ENCODE results near the gene GALNS. TPM values are rescaled to one million over a fixed set of nuclear protein-coding genes. Genes with fewer than 3 reads are reported as not detected.

GALNS gene
- total and polyA plus RNA-seq, 2 experiments from 2014 or later = 9.7 to 18.8 TPM

DNA sequence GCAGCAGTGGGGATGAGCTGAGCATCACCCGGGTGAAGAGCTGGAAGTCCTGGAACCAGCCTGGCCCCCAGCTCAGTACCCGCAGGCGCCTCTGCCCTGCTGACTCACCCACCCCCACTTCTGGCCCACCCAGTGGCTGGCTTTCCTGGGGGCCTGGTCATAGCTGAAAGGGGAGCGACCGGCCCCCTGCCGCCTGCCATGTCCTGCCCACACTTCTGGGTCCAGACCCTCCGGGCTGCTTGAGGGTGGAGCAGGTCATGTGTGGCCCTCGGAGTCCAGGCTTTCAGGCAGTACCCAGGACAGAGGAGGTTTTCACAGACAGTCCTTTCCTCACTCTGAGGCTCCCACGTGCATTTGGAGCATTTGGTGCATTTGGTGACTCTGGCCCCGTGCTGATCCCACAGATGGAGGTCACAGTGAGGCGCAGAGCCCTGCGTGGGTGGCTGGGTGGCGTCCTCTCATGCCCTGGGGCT lies 64.6 kb downstream of the GALNS start:
- ATAC-seq = no peak; the same call in 2 of the 3 replicates
- no peaks in the 10 kb centered on the region for H3K9me3 Mint-ChIP-seq
- H3K4me2 ChIP-seq = no peak overlapping the region

More for the DNA sequence above, 64.6 kb downstream of the GALNS start:
- DNase-seq (ENCODE audit: low spot score) = no peak
- no peaks in the 10 kb centered on the region for H3K9me2 ChIP-seq (ENCODE audit: insufficient read depth)
- TF ChIP-seq EZH2phosphoT487 (IDR thresholded peaks at IDR 0.05; ENCODE audit: unreplicated experiment) (no peak), CTCF (conservative IDR thresholded peaks at IDR 0.05; ENCODE audit: low read depth in 2 of 2) (no peak), STAT1 (IDR thresholded peaks at IDR 0.05; ENCODE audit: unreplicated experiment) (no peak), EZH2 (IDR thresholded peaks at IDR 0.05; ENCODE audit: low read depth, unreplicated experiment) (no peak), NANOG (IDR thresholded peaks at IDR 0.05; ENCODE audit: borderline replicate concordance) (no peak), ZNF114 (CRISPR knock-in tag; IDR thresholded peaks at IDR 0.05) (no peak), ZNF331 (CRISPR knock-in tag; IDR thresholded peaks at IDR 0.05; ENCODE audit: low read depth) (no peak), JUNB (IDR thresholded peaks at IDR 0.05; ENCODE audit: unreplicated experiment) (no peak), ETS1 (IDR thresholded peaks at IDR 0.05) (no peak)
- TF ChIP-seq, protein P1, sequence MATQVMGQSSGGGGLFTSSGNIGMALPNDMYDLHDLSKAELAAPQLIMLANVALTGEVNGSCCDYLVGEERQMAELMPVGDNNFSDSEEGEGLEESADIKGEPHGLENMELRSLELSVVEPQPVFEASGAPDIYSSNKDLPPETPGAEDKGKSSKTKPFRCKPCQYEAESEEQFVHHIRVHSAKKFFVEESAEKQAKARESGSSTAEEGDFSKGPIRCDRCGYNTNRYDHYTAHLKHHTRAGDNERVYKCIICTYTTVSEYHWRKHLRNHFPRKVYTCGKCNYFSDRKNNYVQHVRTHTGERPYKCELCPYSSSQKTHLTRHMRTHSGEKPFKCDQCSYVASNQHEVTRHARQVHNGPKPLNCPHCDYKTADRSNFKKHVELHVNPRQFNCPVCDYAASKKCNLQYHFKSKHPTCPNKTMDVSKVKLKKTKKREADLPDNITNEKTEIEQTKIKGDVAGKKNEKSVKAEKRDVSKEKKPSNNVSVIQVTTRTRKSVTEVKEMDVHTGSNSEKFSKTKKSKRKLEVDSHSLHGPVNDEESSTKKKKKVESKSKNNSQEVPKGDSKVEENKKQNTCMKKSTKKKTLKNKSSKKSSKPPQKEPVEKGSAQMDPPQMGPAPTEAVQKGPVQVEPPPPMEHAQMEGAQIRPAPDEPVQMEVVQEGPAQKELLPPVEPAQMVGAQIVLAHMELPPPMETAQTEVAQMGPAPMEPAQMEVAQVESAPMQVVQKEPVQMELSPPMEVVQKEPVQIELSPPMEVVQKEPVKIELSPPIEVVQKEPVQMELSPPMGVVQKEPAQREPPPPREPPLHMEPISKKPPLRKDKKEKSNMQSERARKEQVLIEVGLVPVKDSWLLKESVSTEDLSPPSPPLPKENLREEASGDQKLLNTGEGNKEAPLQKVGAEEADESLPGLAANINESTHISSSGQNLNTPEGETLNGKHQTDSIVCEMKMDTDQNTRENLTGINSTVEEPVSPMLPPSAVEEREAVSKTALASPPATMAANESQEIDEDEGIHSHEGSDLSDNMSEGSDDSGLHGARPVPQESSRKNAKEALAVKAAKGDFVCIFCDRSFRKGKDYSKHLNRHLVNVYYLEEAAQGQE (IDR thresholded peaks at IDR 0.05; ENCODE audit: unreplicated experiment) = no peak
- TF ChIP-seq, protein P2, sequence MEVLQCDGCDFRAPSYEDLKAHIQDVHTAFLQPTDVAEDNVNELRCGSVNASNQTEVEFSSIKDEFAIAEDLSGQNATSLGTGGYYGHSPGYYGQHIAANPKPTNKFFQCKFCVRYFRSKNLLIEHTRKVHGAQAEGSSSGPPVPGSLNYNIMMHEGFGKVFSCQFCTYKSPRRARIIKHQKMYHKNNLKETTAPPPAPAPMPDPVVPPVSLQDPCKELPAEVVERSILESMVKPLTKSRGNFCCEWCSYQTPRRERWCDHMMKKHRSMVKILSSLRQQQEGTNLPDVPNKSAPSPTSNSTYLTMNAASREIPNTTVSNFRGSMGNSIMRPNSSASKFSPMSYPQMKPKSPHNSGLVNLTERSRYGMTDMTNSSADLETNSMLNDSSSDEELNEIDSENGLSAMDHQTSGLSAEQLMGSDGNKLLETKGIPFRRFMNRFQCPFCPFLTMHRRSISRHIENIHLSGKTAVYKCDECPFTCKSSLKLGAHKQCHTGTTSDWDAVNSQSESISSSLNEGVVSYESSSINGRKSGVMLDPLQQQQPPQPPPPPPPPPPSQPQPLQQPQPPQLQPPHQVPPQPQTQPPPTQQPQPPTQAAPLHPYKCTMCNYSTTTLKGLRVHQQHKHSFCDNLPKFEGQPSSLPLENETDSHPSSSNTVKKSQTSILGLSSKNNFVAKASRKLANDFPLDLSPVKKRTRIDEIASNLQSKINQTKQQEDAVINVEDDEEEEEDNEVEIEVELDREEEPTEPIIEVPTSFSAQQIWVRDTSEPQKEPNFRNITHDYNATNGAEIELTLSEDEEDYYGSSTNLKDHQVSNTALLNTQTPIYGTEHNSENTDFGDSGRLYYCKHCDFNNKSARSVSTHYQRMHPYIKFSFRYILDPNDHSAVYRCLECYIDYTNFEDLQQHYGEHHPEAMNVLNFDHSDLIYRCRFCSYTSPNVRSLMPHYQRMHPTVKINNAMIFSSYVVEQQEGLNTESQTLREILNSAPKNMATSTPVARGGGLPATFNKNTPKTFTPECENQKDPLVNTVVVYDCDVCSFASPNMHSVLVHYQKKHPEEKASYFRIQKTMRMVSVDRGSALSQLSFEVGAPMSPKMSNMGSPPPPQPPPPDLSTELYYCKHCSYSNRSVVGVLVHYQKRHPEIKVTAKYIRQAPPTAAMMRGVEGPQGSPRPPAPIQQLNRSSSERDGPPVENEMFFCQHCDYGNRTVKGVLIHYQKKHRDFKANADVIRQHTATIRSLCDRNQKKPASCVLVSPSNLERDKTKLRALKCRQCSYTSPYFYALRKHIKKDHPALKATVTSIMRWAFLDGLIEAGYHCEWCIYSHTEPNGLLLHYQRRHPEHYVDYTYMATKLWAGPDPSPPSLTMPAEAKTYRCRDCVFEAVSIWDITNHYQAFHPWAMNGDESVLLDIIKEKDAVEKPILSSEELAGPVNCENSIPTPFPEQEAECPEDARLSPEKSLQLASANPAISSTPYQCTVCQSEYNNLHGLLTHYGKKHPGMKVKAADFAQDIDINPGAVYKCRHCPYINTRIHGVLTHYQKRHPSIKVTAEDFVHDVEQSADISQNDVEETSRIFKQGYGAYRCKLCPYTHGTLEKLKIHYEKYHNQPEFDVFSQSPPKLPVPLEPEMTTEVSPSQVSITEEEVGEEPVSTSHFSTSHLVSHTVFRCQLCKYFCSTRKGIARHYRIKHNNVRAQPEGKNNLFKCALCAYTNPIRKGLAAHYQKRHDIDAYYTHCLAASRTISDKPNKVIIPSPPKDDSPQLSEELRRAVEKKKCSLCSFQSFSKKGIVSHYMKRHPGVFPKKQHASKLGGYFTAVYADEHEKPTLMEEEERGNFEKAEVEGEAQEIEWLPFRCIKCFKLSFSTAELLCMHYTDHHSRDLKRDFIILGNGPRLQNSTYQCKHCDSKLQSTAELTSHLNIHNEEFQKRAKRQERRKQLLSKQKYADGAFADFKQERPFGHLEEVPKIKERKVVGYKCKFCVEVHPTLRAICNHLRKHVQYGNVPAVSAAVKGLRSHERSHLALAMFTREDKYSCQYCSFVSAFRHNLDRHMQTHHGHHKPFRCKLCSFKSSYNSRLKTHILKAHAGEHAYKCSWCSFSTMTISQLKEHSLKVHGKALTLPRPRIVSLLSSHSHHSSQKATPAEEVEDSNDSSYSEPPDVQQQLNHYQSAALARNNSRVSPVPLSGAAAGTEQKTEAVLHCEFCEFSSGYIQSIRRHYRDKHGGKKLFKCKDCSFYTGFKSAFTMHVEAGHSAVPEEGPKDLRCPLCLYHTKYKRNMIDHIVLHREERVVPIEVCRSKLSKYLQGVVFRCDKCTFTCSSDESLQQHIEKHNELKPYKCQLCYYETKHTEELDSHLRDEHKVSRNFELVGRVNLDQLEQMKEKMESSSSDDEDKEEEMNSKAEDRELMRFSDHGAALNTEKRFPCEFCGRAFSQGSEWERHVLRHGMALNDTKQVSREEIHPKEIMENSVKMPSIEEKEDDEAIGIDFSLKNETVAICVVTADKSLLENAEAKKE (CRISPR knock-in tag; IDR thresholded peaks at IDR 0.05) = no peak
- no peak overlapping the region for H3K27ac ChIP-seq (ENCODE audit: low read depth)
- peaks cover 20% of the 10 kb centered on the region; the same call in 2 of the 3 replicates for H3K4me1 Mint-ChIP-seq
- peaks cover 19% of the 10 kb centered on the region for H3K27me3 Mint-ChIP-seq (ENCODE audit: insufficient read depth, low read depth, poor library complexity)
- H3K36me3 Mint-ChIP-seq (ENCODE audit: low read depth) = no peaks in the 10 kb centered on the region
- H3K4me1 ChIP-seq (ENCODE audit: insufficient read depth) = peaks cover 10% of the 10 kb centered on the region; the same call in 1 of the 2 replicates
- H3K36me3 ChIP-seq (ENCODE audit: insufficient read depth) = no peaks in the 10 kb centered on the region
- no peak overlapping the region for H3K27ac Mint-ChIP-seq
- no peak overlapping the region for H3K4me3 ChIP-seq
- peaks cover 8% of the 10 kb centered on the region; the same call in 1 of the 2 replicates for H3F3A ChIP-seq (replicated peaks; ENCODE audit: low read depth)
- no peak overlapping the region for H2AFZ ChIP-seq
- H4K20me1 ChIP-seq (replicated peaks; ENCODE audit: insufficient read depth) = no peaks in the 10 kb centered on the region
- H3K79me2 ChIP-seq (replicated peaks; ENCODE audit: insufficient read depth) = no peaks in the 10 kb centered on the region
- no peak overlapping the region for H3K4me3 Mint-ChIP-seq
- no peaks in the 10 kb centered on the region for H3K27me3 ChIP-seq (ENCODE audit: insufficient read depth)

Measured in GM23338 (cell line).